Astrocyte of the hippocampus (primary cell): ENCODE results near the gene SKAP1.
"Not testable (repeated sequence)": the region's sequence is repeated elsewhere in the genome, so short reads cannot be mapped to it uniquely, and the experiment has no call there.

Experiments used
- DNase-seq: peaks from one replicate; pipeline ENCODE4 v3.0.0; 2011; ENCODE audit warnings: low read depth, low spot score

SKAP1 gene

GRCh38 chr17:48211011-48211410 lies 219.0 kb downstream of the SKAP1 start:
- no peak for DNase-seq

DNA sequence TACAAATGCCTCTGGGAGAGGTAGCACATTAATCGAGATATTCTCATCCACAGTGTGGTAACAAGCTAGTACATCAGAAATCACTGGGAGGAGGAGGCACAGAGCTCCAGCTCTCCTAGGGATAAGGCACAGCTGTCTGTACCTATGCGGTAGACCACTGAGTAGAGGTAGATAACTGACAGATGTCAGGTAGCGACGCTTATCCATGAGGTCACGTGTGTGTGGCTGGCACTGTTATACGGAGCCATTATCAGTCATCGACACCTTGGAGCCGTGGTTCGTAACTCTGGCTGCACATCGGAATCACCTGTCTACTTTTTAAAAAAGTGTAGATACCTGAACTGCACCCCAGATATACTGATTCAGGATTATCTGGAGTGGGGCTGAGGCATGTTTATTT lies 220.0 kb downstream of the SKAP1 start:
- no peak for DNase-seq

DNA sequence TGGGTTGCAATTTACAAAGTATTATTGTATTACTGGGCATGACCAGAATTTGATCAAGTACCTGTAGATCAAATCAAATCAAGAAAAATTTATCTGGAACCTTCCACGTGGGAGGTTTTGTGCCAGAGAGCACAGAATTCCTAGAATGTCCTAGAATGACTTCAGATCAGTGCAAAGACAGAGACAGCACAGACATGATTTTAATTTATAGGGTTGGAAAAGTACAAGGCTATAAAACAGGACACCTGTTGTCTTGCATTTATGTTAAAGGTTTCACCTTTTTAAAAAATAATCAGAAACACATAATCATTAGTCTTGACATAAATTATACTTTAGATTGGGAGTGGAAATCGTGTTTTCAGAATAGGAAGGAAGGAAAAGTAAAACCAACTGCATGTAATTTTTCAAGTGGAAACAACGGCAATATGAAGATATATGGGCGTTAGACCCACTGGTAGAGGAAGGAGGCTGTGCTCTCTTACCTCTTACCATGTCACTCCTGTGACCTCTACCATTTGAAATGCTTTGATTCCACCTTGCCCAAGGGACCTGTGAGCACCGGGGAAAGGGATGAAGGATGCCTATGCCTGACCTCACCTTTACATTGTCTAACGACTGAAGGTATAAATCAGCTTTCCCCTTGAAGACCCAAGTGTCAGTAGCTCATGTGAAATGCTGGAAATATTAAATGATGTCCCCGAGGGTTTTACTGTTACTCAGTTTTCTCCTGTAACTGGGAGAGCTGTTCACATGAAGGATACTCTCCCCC lies 222.1 kb downstream of the SKAP1 start:
- no peak for DNase-seq

DNA sequence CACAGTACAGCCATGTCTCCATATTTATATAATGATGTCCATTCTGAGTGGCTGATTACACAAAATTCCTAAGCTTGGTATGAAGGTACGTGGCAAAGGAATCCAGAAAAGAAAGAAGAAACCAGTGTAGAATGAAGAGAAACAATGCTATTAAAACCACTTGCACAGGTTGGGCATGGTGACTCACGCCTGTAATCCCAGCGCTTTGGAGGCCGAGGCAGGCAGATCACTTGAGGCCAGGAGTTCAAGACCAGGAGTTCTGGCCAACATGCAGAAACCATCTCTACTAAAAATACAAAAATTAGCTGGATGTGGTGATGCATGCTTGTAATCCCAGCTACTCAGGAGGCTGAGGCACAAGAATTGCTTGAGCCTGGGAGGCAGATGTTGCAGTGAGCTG lies 223.0 kb downstream of the SKAP1 start:
- peak; percentile 76 for DNase-seq

DNA sequence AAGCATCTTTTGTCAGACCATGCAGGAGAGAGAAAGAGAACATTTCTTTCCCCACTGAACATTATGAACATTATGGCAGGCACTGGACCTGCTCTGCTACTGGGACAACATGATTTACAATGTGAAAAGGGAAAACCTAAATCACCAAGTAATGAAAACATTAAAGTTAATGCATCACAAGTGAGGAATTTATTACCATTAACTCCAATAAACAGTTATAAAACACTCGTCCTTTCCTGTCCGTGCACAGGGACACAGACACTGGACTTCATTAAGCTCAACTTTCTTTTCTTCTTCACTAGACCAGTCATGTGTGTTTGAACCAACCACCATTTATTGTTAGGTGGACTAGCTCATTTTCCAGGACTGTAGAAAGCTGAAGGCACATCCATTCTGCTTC lies 227.1 kb downstream of the SKAP1 start:
- DNase-seq = no peak

- no peak for DNase-seq
Observed at GRCh38 chr17:48198950-48199541, 231.0 kb downstream of the SKAP1 start.

GRCh38 chr17:48195910-48196309 lies 234.1 kb downstream of the SKAP1 start:
- DNase-seq = no peak

GRCh38 chr17:48194097-48194550 lies 235.9 kb downstream of the SKAP1 start:
- peak; percentile 75 for DNase-seq

DNA sequence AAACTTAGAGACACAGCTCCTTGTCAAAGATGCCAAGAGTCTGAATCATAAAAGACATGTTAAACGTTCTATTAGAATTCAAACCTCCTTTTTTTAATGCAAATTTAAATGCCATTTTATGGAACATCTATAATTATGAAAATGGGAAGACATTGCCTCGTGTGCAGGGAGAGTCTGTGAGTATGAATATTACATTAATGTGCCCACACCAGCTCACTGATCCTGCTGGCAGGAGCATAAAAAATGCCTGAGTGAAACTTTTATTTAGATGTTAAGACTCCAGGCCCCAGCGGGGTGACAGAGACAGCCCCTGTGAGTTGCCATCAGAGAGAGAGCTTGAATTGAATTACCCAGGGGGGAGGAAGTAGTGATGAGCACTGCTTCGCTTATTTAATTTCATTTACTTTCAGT lies 237.7 kb downstream of the SKAP1 start:
- no peak for DNase-seq

GRCh38 chr17:48191362-48191761 lies 238.7 kb downstream of the SKAP1 start:
- DNase-seq = no peak

DNA sequence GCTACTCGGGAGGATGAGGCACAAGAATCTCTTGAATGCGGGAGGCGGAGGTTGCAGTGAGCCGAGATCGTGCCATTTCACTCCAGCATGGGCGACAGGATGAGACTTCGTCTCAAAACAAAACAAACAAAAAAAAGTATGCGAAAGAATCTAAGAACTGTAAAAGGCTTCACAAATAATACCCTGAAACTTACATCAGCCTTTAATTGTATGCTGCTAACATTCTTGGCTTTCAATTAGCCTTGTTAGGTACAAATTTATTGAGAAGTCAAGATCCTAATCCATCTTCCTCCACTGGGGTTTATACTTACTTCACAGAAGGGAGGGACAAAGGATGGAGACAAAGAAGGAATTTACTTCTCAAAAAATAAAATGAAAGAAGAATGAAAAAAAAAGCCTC lies 239.1 kb downstream of the SKAP1 start:
- no peak for DNase-seq

- DNase-seq = no peak
Observed at GRCh38 chr17:48187872-48188608, 242.0 kb downstream of the SKAP1 start.

DNA sequence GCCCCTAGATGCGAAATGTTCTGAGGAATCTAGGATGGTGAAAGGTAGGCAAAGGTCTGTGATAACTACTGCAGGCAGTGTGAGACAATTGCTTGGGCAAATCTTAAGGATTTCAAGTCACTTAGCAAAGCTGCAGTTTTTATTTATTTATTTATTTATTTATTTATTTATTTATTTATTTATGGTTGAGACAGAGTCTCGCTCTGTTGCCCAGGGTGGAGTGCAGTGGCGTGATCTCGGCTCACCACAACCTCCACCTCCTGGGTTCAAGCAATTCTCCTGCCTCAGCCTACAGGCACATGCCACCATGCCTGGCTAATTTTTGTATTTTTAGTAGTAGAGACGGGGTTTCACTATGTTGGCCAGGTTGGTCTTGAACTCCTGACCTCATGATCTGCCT lies 243.7 kb downstream of the SKAP1 start:
- DNase-seq = not testable (repeated sequence)

- DNase-seq = no peak
Observed at GRCh38 chr17:48184721-48185120, 245.3 kb downstream of the SKAP1 start.

GRCh38 chr17:48181653-48182052 lies 248.4 kb downstream of the SKAP1 start:
- DNase-seq = peak; percentile 49

DNA sequence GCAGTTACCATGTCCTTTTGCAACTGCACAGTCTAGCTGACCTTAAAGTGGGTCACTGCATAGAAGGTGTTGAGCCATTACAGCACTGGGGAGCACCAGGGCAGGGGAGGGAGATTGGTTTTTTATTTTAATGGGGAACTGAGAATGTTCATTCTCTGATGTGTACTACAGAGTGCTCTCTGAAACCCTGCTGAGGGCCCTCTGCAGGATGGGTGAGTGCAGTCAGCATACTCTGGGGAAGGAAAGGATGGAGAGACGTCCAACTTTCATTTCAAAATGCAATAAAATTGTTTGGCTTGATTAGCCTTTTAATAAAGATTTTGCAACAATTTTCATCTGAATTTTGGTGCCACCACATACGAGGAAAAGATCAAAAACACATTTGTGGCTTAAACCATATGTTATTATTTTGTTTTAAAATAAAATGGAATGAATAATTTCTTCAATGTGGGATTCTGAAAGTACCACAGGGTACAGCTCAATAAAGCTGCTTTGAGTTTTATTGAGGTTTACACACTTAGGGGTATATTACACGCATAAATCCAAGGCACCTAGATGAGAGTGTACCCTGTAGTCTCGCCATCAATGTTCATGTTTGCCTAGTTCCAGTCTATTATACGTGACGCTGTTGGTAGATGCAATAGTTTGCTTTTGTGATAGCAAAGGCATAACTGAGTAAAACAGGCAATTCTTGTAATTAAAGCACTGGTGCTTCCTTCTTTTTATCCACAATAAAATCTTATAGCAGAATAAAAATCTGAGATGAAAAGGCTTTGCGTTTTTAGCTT lies 249.0 kb downstream of the SKAP1 start:
- DNase-seq = no peak

DNA sequence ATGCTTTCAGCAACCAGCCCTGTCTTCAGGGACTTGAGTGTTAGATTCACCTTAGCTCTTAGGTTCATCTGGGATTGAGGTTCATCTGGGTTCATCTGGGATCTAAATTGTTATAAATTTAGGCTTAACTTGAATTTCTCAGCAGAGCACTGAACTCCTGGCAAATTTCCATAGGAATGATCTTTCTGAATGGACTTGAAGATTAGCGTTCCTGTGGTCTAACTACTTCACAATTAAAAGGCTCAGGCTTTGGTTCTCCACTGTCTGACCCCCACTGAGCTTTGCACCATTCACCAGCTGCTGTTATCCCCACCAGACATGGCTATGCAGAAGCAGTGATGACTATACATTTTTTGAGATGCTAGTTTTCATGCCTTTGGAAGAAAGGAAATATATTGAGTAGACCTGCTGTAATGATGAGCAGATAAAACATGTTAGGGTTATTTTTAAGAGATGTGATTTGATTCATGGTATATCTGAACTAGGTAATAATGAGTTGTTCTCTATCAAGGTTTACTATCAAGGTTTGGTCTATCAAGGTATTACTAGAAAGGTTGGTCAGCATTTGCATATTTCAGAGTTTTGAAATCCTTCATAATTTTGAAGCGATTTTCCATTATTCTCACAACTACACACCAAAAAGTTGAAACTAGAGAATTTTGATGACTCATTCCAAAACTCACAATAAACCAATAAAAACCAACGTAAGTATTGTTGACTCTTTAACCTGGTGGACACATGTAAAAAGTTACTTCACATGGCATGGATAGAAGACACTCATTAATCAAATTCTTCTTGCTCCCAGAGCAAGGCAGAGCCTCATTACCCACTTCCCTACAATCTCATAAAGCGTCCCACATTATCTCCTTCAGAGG lies 250.7 kb downstream of the SKAP1 start:
- DNase-seq = peak; percentile 85

GRCh38 chr17:48178317-48178716 lies 251.7 kb downstream of the SKAP1 start:
- no peak for DNase-seq

GRCh38 chr17:48177816-48178215 lies 252.2 kb downstream of the SKAP1 start:
- DNase-seq = no peak

DNA sequence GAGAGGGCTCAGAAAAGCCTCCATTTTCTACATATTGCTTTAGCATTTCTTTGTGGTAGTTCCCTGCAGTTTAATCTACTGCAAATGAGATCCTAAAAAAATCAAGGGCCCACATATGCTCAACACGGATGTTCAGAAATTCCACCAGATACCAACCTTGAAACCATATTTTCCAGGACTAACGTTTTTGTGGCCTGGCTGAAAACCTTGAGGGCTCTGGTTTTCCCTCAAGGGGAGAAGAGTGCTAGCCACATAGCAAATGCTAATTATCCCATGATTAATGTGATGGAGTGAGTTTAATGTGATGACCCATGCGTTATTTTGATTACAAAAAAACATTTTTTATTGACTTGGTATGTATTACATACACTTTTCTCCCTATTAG lies 253.6 kb downstream of the SKAP1 start:
- peak; percentile 61 for DNase-seq
